Breast epithelium (tissue), 3 donors: ENCODE data around the gene DENND4B.

ENCODE experiments used
- POLR2A ChIP-seq: fragments of 450-650 bp; IDR thresholded peaks from one replicate; pipeline ENCODE4 v1.6.1; 2016; ENCODE audit warnings: antibody characterized with exemption, mild to moderate bottlenecking, moderate library complexity
- POLR2AphosphoS5 ChIP-seq, 3 donors: sonication (generic); formaldehyde crosslinking; IDR thresholded peaks; one replicate each; pipeline ENCODE4 v1.6.1; 2017; ENCODE audit warnings: antibody characterized with exemption in 3 of 3
- TF ChIP-seq, protein P1 (sequence below), 3 donors: fragments of 450-650 bp; IDR thresholded peaks; one replicate each; pipeline ENCODE4 v1.5.1; 2016 to 2017; ENCODE audit warnings: antibody characterized with exemption in 3 of 3, mild to moderate bottlenecking in 3 of 3, moderate library complexity in 3 of 3

DNA sequence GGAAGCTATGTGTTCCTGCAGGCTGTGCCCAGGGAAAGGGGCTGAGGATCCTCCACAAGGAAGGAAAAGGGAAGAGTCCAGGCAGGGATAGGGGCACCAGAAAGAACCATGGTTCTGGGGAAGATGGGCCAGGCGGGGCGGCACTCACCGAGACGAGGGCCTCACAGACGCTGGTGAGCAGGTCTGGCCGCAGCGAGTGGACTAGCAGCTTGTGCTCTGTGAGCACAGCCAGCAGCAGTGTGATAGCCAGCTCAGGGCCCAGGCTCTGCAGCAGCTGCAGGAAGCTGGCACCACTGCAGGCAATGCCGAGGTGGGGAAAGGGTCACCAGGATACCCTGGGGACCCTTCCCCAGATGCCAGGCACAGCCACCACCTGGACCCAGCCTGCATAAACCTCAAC, 5.8 kb downstream of the DENND4B start:
- TF ChIP-seq, protein P1, sequence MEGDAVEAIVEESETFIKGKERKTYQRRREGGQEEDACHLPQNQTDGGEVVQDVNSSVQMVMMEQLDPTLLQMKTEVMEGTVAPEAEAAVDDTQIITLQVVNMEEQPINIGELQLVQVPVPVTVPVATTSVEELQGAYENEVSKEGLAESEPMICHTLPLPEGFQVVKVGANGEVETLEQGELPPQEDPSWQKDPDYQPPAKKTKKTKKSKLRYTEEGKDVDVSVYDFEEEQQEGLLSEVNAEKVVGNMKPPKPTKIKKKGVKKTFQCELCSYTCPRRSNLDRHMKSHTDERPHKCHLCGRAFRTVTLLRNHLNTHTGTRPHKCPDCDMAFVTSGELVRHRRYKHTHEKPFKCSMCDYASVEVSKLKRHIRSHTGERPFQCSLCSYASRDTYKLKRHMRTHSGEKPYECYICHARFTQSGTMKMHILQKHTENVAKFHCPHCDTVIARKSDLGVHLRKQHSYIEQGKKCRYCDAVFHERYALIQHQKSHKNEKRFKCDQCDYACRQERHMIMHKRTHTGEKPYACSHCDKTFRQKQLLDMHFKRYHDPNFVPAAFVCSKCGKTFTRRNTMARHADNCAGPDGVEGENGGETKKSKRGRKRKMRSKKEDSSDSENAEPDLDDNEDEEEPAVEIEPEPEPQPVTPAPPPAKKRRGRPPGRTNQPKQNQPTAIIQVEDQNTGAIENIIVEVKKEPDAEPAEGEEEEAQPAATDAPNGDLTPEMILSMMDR (IDR thresholded peaks at IDR 0.05), result no peak
- TF ChIP-seq POLR2A (no peak), POLR2AphosphoS5 (IDR thresholded peaks at IDR 0.05) (no peak)
